Right atrium auricular region (tissue), 2 donors: ENCODE measurements around the gene LRTM2. TPM values are rescaled to one million over a fixed set of nuclear protein-coding genes. Genes with fewer than 3 reads are reported as not detected.

Source experiments
- DNase-seq: peaks from one replicate; pipeline ENCODE4 v3.0.0-alpha.2; 2019; ENCODE audit warnings: low spot score
- H3K27ac ChIP-seq, 2 donors: fragments of 200-600 bp; sonication (generic); 1 replicate in 1 of 2; 2 replicates in 1 of 2; pipeline ENCODE4 v1.5.1; 2016 to 2019
- H3K27me3 ChIP-seq, 2 donors: fragments of 200-600 bp; sonication (generic); one replicate each; pipeline versions ENCODE4 v1.5.1 to v1.6.0; 2017 to 2019
- H3K36me3 ChIP-seq: fragments of 200-600 bp; sonication (generic); one replicate; pipeline ENCODE4 v1.5.1; 2016
- H3K4me1 ChIP-seq, 2 donors: fragments of 200-600 bp; sonication (generic); one replicate each; pipeline versions ENCODE4 v1.5.1 to v1.6.0; 2017 to 2019
- H3K4me3 ChIP-seq, 2 donors: fragments of 200-600 bp; sonication (generic); 1 replicate in 1 of 2; 2 replicates in 1 of 2; pipeline ENCODE4 v1.5.1; 2017 to 2019; ENCODE audit warnings: mild to moderate bottlenecking in 1 of 2, moderate library complexity in 1 of 2
- H3K9me3 ChIP-seq, 2 donors: fragments of 200-600 bp; sonication (generic); one replicate each; pipeline ENCODE4 v1.5.1; 2019
- total RNA-seq, 2 donors: library from RNA; depleted of rRNA; stranded (reverse); fragments of >200 nt; gene quantifications; one replicate each; pipeline ENCODE4 v1.1.0, GENCODE V29; 2016
- TF ChIP-seq, protein P1 (sequence below), 2 donors: fragments of 200-600 bp; sonication (generic); IDR thresholded peaks; one replicate each; pipeline ENCODE4 v1.5.1; 2019; ENCODE audit warnings: antibody characterized with exemption in 2 of 2

The LRTM2 gene
- total RNA-seq, 2 donors from 2014 or later, result not detected

DNA sequence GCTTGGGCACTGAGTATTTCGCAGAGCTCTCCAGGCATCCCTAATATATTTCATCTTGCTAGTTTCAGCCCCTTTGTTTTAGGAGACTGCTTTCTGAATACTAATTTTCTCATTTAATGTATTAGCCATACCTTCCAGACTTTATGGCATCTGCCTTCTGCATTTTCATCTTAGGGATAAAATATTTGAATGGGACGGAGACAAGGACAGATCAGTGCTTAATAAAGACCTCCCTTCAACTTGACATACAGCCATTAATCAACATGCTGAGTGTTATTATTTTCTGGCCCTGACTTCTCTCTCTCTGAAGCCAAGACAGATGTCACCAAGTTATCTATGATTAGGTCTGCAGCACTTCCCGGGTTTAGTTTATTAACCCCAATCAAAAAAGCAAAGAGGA is 55.7 kb downstream of the LRTM2 start:
- Histone ChIP-seq H3K27me3 (no peaks in the 10 kb centered on the region), H3K27ac (no peak overlapping the region), H3K36me3 (no peaks in the 10 kb centered on the region), H3K4me3 (no peak overlapping the region), H3K9me3 (no peaks in the 10 kb centered on the region), H3K4me1 (no peaks in the 10 kb centered on the region)
- TF ChIP-seq, protein P1, sequence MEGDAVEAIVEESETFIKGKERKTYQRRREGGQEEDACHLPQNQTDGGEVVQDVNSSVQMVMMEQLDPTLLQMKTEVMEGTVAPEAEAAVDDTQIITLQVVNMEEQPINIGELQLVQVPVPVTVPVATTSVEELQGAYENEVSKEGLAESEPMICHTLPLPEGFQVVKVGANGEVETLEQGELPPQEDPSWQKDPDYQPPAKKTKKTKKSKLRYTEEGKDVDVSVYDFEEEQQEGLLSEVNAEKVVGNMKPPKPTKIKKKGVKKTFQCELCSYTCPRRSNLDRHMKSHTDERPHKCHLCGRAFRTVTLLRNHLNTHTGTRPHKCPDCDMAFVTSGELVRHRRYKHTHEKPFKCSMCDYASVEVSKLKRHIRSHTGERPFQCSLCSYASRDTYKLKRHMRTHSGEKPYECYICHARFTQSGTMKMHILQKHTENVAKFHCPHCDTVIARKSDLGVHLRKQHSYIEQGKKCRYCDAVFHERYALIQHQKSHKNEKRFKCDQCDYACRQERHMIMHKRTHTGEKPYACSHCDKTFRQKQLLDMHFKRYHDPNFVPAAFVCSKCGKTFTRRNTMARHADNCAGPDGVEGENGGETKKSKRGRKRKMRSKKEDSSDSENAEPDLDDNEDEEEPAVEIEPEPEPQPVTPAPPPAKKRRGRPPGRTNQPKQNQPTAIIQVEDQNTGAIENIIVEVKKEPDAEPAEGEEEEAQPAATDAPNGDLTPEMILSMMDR (IDR thresholded peaks at IDR 0.05), result no peak
- DNase-seq, result no peak

DNA sequence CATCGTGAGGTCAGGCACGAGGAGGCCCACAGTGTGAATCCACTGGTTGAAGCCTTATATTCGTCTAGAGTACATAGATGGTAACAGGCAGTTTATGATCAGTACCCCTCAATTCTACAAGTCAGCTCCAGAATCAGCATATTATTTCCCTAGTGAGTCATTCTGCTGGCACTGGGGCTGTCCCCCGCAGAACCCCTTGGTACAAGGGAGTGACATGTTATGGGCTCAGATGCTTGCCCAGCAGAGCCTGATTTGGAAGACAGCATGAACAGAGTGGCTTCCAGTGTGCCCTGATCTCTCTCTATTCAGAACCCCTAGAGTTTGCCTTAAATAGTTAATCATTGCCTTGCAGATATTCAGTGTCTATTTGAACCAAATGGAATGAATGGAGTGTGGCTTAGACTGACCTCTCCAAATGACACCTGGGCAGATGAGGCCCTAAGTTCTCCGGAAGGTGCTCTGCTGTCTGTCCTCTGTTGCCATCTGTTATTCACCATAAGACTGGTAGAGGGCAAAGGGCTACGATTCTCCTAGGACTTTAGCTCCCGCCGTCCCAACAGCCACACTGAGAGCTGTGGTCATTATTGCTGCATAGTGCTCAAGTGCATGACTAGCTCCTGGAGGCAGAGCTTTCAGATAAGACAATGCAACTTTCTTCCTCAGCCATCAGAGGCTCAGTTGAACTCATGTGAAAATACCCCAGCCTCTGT is 57.0 kb downstream of the LRTM2 start:
- peak; percentile 32 for DNase-seq
- Histone ChIP-seq H3K27me3 (no peaks in the 10 kb centered on the region), H3K4me1 (no peaks in the 10 kb centered on the region), H3K36me3 (no peaks in the 10 kb centered on the region), H3K9me3 (no peaks in the 10 kb centered on the region), H3K27ac (no peak overlapping the region), H3K4me3 (no peak overlapping the region)
- TF ChIP-seq, protein P1 (IDR thresholded peaks at IDR 0.05), result no peak

DNA sequence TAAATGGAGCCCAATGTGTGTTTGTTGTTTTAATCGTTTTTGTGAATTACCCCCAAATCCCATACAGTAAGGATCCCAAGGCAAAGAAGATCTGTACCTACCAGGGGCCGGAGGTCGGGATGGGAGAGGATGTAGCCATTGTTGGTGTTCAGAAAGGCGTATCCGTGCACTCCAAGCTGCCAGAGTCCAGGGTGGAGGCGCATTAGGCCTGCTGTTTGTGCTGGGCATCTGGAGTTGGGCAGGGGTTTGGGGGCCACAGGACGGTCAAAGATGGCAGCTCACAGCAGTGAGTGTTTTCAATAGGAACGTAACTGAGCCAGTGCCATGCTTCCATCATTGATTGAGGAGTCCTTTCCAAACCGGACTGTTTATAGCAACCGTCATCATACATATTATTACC is 57.8 kb downstream of the LRTM2 start:
- peak; percentile 23 for DNase-seq
- TF ChIP-seq, protein P1 (IDR thresholded peaks at IDR 0.05), result no peak
- no peak overlapping the region for H3K27ac ChIP-seq
- H3K4me3 ChIP-seq, result no peak overlapping the region
- no peaks in the 10 kb centered on the region for H3K9me3 ChIP-seq
- H3K36me3 ChIP-seq, result no peaks in the 10 kb centered on the region
- no peaks in the 10 kb centered on the region for H3K27me3 ChIP-seq
- H3K4me1 ChIP-seq, result no peaks in the 10 kb centered on the region

DNA sequence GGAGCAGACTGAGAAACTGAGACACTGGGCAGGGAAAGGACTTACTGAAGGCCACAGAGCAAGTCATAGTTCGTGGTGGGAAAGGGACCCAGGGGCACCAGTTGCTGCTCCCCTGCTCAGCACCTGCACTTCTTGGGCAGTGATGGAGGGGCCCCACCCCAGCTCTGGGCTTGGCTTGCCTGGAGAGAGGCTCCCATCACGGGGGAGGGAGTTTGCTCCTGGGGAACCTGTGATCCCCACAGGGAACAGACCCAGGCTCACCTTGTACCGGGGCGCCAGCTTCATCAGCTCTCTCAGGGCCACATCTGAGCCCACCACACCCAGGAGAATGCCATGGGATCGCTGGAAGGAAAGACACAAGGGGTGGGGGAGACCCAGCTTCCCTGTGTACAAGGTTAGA is 58.3 kb downstream of the LRTM2 start:
- TF ChIP-seq, protein P1 (IDR thresholded peaks at IDR 0.05), result no peak
- Histone ChIP-seq H3K4me1 (no peaks in the 10 kb centered on the region), H3K4me3 (no peak overlapping the region), H3K27ac (no peak overlapping the region), H3K9me3 (no peaks in the 10 kb centered on the region), H3K36me3 (no peaks in the 10 kb centered on the region), H3K27me3 (no peaks in the 10 kb centered on the region)
- DNase-seq, result peak; percentile 28

DNA sequence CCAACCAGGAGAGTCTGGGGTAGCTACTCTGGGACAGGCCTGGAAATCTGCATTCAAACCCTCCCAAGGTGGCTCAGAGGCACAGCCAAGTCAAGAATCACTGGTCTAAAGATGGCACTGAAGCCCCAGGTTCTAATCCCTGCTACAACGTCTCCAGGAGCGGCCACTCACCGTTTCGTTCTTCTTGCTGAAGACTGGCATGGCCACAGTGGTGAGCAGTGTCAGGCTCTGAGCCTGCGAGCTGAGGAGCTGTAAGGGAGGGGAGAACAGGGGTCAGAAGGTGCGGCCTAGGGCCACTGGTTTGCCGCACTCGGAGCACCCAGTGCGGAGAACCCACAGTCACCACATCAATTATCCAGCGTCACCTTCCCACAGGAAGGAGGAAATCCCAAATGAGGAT is 59.3 kb downstream of the LRTM2 start:
- no peaks in the 10 kb centered on the region for H3K4me1 ChIP-seq
- no peaks in the 10 kb centered on the region for H3K9me3 ChIP-seq
- TF ChIP-seq, protein P1 (IDR thresholded peaks at IDR 0.05), result no peak
- H3K27ac ChIP-seq, result no peak overlapping the region
- no peak overlapping the region for H3K4me3 ChIP-seq
- DNase-seq, result peak; percentile 23
- H3K36me3 ChIP-seq, result no peaks in the 10 kb centered on the region
- H3K27me3 ChIP-seq, result no peaks in the 10 kb centered on the region
